ENCODE measurements around the gene TREML4.

The TREML4 gene

DNA sequence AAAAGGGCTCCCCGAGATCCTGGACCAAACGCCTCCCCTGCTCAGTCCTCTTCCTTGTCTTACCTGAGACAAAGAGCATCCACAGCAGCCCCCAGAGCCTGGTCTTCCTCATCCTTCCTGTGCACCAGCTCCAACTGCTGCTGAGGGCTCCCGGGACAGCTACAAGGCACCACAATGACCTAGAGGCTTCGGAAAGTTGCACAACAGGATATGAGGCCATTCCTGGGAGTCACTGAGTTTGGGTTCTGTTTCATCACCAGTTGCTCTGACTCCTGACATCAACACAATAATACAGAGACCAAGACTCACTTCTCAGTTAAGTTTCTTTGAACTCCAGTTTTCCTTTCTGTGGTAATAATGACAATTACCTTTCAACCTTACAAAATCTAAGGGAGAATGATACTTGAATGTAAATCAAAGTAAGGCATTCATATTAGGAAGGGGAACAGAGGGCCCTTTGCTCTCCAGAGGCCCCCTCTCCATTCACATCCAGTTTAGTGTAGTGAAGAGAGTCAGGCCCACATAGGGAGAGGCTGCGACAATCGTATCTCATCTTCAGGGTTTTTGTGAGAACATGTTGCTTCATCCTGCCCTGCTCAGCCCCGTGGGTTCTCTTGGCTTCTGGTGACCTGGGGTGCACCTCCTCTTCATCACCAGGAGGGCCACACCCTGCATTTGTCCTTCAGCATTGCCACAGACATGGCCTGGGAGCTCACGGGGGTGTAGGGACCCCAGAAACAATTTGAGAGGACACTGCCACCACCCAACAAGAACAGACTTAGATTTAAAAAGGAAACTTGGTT is 58.6 kb downstream of the TREML4 start, which contains the start of gene TREM1:
Gene TREM1, minus strand, starts transcription at position 139 of the 803 bp plus-strand sequence. Its CDS starts 27 bp downstream, at position 112.
- no peak for DNase-seq (ENCODE audit: low read depth)

DNA sequence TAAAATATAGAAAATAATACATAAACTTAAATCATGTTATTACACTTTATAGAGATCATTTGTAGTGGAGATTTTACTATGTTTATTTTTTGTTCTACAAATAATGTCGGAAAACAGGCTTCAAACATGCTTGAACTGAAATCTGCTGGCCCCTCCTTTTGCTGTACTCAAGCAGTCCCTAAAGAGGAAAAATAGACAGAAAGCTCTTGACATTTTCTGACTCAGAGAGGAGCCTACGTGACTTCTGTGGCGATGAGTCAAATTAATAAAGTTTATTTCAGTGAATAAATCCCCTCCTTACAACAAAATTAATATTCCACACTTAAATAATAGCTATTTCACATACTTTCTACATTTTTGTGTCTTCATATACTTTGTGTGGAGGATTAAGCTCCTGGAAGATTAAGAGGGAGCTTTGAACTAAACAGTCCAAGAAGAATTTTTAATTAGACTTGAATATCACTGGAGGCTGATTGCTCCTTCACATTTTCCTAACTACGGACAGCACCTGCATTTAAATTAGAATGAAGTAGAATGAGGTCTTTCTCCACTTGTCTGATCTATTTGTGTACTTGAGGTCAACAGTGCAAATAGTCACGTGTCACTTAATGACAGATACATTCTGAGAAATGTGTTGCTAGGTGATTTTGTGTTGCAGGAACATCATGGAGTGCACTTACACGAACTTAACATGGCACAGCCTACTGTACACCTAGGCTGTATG is 60.0 kb downstream of the TREML4 start:
- DNase-seq (ENCODE audit: low read depth): no peak
